DND-41 (cell line): ENCODE data around the gene PTGES3.

Source experiments
- EZH2 ChIP-seq: IDR thresholded peaks from 3 replicates; pipeline ENCODE4 v1.6.1; 2012; ENCODE audit warnings: borderline replicate concordance, low read depth, mild to moderate bottlenecking, moderate library complexity, low read length, inconsistent platforms; ENCODE audit not compliant: severe bottlenecking
- TF ChIP-seq, protein P1 (sequence below): IDR thresholded peaks from 2 replicates; pipeline ENCODE4 v1.5.1; 2012; ENCODE audit warnings: borderline replicate concordance, low read length, moderate library complexity, mild to moderate bottlenecking; ENCODE audit not compliant: poor library complexity, severe bottlenecking; ENCODE audit errors: extremely low read depth

DNA sequence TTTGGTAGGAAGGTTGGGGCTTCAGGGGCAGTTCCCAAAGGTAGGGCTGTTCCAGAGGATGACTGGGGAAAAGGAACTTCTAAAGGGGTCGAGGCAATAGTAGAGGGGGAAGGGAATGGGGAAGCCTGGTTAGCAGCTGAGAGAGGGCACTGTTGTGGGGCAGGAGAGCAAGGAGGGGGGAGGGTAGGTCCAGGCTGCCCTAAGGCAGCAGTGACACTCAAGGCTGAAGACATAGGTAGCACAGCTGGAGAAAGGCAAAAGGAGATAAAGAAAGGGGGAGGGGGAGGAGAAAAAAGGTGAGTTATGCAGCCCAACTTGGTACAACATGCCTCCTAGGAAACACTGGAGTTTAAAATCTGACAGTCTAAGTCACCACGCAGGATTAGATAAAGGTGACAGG, 33.1 kb upstream of the PTGES3 start:
- TF ChIP-seq, protein P1, sequence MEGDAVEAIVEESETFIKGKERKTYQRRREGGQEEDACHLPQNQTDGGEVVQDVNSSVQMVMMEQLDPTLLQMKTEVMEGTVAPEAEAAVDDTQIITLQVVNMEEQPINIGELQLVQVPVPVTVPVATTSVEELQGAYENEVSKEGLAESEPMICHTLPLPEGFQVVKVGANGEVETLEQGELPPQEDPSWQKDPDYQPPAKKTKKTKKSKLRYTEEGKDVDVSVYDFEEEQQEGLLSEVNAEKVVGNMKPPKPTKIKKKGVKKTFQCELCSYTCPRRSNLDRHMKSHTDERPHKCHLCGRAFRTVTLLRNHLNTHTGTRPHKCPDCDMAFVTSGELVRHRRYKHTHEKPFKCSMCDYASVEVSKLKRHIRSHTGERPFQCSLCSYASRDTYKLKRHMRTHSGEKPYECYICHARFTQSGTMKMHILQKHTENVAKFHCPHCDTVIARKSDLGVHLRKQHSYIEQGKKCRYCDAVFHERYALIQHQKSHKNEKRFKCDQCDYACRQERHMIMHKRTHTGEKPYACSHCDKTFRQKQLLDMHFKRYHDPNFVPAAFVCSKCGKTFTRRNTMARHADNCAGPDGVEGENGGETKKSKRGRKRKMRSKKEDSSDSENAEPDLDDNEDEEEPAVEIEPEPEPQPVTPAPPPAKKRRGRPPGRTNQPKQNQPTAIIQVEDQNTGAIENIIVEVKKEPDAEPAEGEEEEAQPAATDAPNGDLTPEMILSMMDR = no peak
- TF ChIP-seq EZH2 = no peak
